DMS153 treated with DMSO at 0.1 percent for 48 hours (cell line): ENCODE results near the gene KLHDC7B.

ENCODE experiments used
- DNase-seq: peaks from one replicate; lab custom pipeline; 2025; ENCODE audit not compliant: unreplicated experiment; lab: John Stamatoyannopoulos, UW

Gene KLHDC7B

GRCh38 chr22:50547263-50547985, 1.7 kb downstream of the KLHDC7B start:
- DNase-seq, result no peak

GRCh38 chr22:50548040-50548920, 2.6 kb downstream of the KLHDC7B start:
- DNase-seq, result no peak

- DNase-seq, result no peak
Observed at GRCh38 chr22:50548921-50549790, 3.5 kb downstream of the KLHDC7B start.

GRCh38 chr22:50550395-50550794, 4.7 kb downstream of the KLHDC7B start:
- DNase-seq, result no peak

- DNase-seq, result no peak
Observed at GRCh38 chr22:50551160-50551752, 5.6 kb downstream of the KLHDC7B start.

- no peak for DNase-seq
Observed at GRCh38 chr22:50553310-50553709, 7.6 kb downstream of the KLHDC7B start.

GRCh38 chr22:50556703-50557102, 11.0 kb downstream of the KLHDC7B start:
- DNase-seq, result no peak

- no peak for DNase-seq
Observed at GRCh38 chr22:50560034-50560433, 14.3 kb downstream of the KLHDC7B start.

- no peak for DNase-seq
Observed at GRCh38 chr22:50561401-50562358, 16.0 kb downstream of the KLHDC7B start.

GRCh38 chr22:50562523-50563412, 17.1 kb downstream of the KLHDC7B start, which contains the start of gene SYCE3:
SYCE3 (minus strand) TSS chr22:50562919; CDS start chr22:50556405, 6,514 bp downstream.
- DNase-seq, result peak; percentile 89

- no peak for DNase-seq
Observed at GRCh38 chr22:50563413-50564160, 17.9 kb downstream of the KLHDC7B start.

GRCh38 chr22:50564289-50564688, 18.6 kb downstream of the KLHDC7B start:
- no peak for DNase-seq

- no peak for DNase-seq
Observed at GRCh38 chr22:50567721-50568252, 22.1 kb downstream of the KLHDC7B start.

GRCh38 chr22:50568626-50569025, 22.9 kb downstream of the KLHDC7B start:
- DNase-seq, result no peak

- no peak for DNase-seq
Observed at GRCh38 chr22:50569041-50569459, 23.4 kb downstream of the KLHDC7B start.

- DNase-seq, result no peak
Observed at GRCh38 chr22:50569896-50570535, 24.3 kb downstream of the KLHDC7B start.

GRCh38 chr22:50570861-50571260, 25.2 kb downstream of the KLHDC7B start:
- no peak for DNase-seq
